ENCODE data around the gene SLC2A8.
A peak's percentile ranks its signal among the peaks of the same experiment; 100 is the strongest.

Gene SLC2A8

DNA sequence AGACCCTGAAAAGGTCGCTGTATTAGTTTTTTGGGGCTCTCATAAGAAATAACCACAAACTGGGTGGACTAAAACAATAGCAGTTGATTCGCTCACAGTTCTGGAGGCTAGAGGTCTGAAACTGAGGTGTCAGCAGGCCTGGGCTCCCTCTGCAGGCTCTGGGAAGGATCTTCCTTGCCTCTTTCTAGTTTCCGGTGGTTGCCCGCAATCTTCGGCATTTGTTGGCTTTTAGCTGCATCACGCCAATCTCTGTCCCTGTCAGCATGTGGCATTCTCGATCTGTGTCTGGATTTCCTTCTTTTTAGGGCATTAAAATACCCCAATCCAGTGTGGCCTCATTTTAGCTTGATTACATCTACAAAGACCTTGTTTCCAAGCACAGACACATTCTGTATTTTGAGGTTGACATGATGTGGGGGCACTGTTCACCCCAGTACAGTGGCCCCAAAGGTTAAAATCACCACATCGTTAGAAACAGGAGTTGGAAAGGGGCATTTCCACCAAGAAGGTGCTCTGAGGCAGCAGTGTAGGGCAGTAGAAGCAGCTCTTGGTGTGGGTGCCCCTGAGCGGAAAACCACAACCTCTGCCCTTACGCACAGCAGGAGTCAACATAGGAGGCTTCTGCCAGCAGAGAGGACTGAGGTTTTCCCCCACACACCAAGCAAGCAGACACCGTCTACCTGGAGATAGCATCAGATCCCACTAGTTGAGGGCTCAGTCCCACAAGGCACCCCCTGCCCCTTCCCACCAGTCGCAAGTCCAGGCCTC is 40.7 kb downstream of the SLC2A8 start:
- no peak for DNase-seq

DNA sequence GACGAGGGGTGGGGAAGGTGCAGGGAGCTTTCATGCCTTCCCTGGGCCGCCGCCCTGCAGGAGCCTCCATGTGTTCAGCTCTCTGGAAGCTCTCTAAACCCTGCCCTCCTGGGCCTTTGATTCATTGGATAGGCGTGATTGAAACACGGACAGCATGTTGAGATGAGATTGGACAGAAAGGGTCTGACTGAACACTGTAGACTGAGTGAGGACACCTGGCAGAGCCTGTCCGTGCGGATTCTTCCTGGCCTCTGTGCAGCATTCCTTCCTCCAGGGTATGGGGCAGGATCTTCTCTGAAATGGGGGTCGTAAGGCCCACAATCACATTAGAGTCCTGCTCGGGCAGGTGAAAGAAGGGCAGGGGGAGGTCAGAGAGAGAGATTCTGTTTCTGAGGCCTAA is 41.4 kb downstream of the SLC2A8 start:
- no peak for DNase-seq

- no peak for DNase-seq
Measured at GRCh38 chr9:127444283-127444920, 47.4 kb downstream of the SLC2A8 start.

- no peak for DNase-seq
Measured at GRCh38 chr9:127444921-127445850, 48.2 kb downstream of the SLC2A8 start.

DNA sequence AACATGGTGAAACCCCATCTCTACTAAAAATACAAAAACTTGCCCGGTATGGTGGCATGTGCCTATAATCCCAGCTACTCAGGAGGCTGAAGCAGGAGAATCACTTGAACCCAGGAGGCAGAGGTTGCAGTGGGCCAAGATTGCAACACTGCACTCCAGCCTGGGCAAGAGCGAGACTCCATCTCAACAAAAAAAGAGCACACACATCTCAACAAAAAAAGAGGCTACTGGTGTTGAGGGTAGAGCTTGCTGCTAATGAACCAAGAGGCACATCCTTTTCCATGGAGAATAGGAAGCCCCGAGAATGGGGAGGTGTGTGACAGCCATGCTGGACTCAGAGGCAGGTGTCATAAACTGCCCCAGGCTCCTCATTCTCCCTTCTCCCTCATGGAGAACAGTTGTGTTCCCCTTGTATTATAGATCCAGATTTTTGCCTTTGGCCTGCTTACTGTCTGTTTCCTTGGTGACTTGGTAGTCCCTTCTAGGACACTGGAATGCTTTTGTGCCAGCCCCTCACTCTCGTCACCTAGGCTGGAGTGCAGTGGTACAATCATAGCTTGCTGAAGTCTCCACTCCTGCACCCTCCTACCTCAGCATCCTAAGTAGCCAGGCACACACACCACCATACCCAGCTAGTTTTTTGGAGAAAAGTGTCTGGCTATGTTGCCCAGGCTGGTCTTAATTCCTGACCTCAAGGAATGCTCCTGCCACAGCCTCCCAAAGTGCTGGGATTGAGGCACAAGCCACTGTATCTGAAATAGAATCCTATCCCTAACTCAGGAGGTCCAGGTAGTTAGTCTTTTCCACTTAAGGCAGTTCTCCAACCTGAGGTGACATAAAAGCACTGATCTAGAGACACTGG is 49.1 kb downstream of the SLC2A8 start:
- no peak for DNase-seq

- no peak for DNase-seq
Measured at GRCh38 chr9:127446713-127447415, 49.9 kb downstream of the SLC2A8 start.

DNA sequence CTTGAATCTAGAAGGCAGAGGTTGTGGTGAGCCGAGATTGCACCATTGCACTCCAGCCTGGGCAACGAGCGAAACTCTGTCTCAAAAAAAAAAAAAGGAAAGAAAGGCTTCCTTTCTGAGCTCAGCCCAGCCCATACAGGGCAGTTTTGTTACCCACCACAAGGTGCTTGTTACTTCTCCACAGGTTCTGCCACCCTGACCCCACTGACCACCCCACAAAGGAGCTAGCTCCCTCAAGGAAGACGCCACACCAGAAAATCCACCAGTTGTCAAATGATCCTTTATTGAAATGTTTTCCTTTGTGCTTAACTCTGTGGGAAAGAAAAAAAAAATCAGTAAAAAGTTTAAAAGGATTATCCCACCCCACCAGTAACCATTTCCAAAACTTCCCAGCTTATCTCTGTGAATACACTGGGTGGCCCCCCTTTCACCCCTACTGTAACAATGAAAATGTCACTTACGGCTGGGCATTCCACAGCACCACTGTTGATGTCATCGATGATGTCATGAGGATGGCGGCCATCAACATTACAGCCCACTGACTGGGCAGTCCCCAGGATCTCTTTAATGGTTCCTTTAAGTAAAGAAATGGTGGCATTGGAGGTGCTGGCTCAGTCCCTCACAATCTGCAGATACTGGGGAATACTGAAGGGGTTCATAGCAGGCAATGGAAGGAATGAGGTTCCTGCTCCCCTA is 50.6 kb downstream of the SLC2A8 start:
- DNase-seq = no peak

DNA sequence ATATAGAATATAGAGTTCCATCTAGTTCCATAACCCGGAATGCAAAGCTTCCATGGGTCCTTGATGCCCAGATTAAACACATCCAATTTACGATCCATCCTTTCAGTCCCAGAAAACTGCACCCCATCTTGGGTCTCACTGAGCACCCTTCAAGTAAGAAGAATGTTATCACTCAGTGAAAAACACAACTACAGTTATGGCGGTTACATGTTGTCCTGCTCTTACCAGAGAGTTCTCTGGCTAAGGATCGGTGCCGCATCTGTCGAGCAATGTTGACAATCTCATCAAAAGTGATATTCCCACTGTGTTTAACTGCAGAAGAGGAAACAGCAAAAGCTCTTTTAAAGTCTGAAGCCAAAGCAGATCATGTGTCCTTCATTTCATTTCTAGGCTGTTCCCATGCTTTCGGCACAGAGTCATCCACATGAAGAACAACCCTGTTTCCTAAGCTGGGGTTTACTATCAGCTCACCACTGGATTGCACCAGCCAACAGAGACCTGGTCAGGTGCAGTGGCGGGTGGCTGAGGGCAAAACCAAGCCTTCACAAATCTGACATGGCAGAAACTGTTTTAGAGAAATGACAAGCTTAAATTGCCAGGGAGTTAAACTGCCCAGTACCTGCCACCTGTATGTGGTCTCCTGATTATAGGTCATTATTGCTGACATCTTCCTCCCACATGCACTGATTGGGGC is 51.3 kb downstream of the SLC2A8 start:
- no peak for DNase-seq

DNA sequence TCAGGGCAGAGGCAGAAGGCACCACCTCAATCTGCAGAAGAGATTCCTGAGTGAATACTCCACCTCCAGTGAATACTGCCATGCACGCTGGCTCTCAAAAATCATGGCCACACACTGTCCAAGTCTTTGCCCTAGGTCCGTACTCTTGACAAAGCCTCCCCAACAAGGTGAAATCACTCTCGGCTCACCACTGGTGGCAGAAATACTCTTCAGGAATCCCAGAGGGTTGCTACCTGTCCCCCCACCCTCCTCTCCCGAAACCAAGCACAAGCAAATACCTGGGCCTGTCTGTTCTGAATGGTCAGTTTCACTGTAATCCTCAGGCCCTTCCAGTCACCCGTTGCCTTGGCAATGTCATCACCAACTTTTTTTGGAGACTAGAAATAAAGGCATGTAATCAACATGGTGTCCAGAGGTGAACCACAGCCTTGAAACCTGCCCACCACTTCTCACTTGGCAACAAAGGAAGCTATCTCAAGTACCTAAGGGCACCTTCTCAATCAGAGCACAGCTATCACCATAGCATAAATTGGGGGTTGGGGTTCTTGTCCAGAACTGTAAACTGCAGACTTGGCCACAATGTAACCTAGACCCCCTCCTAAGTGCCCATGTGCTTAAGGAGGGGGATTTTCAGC is 52.5 kb downstream of the SLC2A8 start:
- DNase-seq = no peak

DNA sequence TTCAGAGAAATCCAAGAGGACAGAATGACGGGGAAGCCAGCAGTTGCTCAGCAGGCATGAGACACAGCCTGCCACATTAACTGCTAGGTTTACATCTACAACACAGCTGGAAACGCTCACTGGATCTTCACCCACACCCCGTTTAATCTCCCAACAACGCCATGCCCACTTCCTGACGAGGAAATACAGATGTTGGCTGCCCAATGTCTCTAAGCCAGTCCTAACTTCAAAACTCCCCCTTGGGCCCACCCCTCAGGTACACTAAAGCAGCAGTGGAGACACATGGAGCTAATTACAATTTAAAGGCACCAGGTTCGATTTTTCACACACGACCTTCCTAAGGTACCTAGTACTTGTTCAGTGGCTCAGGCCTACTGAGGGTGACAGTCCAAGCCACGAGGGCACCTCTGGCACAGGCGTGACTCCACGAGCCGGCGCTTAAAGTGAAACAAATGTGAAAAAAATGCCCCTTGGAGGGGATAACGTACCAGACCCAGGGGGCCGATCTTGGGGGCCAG is 53.3 kb downstream of the SLC2A8 start:
- DNase-seq = no peak

GRCh38 chr9:127450830-127451607 is 54.0 kb downstream of the SLC2A8 start, which contains the start of the genes LRSAM1 and RPL12:
Gene LRSAM1, plus strand, starts transcription at chr9:127451510. Its CDS starts 3,018 bp downstream, at chr9:127454528.
Gene RPL12, minus strand, starts transcription at chr9:127451406. Its CDS starts 89 bp downstream, at chr9:127451317.
- DNase-seq = peak; percentile 97 to 98

DNA sequence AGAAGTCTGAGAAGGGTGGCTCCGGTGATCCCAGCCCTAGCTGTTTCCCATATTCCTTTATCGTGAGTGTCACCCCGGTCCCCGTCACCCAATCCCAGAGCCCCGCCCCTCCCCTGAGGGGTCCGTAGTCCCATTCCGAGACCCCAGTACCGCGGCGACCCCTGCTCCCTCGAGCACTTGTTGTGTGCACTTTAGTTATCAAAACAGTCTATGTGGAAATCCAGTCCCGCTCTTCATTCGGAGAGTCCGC is 54.6 kb downstream of the SLC2A8 start:
- DNase-seq = no peak

DNA sequence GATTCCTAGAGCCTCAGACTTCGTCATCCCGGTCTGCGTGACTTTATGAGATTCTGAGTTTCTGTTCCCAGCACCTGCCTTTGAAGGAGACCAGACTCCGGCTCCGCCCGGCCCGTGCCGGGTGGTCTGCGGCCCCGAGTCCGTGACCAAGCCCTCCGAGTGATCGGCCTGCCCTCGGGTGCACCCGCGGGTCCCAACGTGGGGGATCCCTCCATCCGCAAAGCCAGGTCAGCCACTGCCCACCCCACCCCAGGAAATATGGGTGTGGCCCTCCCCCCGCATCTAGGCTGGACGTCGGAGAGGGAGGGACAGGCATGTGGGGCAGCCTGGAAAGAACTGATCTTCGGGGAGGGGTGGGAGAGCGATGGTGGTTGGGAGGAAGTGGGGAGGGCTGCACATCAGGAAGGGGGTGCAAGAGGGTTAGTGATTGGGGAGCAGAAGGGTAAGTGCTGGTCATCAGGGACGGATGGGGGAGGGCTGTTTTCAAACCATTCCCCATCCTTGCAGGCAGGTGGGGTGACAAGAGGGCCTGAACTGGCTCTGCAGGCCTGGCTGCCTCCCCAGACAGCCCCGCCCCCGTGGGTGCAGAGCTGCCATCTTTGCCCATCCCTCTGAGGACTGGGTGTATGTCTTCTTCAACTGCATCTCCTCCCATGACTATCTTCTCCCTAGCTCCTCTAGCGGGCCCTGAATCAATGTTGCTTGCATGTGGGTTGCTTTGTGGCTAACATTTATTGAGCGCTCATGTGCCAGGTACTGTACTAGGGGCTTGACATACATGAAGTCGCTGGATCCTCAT is 55.1 kb downstream of the SLC2A8 start:
- peak; percentile 28 to 47 for DNase-seq

DNA sequence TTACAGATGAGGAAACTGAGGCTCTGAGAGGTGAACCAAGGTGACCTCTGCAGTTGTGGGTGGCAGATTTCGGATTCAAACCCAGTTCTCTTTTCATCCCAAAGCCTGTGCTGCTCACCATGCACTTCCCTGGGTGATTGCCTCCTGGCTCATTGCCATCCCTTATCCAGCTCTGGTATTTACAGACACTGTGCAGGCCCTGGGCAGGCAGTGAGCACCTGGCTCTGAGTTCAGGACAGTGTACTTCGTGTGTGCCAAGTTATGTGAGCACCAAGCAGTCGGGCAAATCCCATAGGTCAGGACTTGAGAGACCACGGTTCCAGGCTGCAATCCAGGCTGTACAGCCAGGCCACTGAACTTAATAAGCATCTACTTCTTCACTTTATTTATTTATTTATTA is 55.7 kb downstream of the SLC2A8 start:
- DNase-seq = no peak

DNA sequence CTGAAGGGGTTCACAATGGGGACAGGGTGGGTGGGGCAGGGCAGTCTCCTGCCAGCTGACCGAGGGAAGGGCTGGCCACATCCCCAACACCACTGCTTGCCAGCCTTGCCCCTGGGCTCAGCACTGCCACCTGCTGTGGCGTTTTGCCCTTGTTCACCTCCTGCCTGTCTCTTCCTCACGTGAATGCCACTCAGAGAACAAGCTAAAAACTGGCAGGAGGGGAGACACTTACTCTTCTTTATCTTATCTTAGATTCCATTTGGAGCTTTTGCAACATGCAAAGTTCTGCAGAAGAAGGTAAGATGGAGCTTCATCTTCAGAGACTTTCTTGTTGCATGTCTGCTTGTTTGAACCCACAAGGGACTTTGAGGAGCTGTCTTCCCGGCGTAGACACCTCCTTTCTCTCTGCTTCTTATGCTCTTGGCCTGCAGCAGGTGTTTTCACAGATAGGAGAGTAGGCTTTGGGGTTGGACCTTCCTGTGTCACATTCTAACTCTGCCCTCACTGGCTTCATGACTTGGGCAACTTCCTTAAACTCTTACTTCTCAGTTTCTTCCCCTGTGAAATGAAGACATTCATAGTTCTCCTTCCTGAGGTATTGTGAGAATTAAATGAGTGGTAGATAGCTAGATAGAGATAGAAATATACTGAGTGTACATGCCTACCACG is 58.5 kb downstream of the SLC2A8 start:
- DNase-seq = peak; percentile 78 to 85

GRCh38 chr9:127457191-127457878 is 60.4 kb downstream of the SLC2A8 start:
- no peak for DNase-seq
